ENCODE results near the gene FGD4.

FGD4 gene

DNA sequence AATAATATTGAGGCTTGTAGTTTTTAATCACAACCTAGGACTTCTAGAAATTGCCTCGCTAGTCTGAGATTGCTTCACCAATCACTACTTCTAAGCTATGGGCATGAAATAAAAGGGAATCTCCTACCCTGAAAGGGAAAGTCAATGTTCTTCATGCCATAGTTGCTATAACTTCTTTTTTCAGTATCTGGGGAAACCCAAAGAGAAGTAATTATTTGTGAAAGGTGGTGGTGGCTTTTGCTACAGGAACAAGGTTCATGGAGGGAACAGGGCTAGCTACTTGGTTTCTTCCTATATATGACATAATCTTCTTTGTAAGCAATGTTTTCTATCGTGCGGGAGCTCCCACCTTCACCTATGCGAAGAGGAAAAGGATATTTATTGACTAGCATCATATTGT, 218.2 kb downstream of the FGD4 start:
- DNase-seq = no peak

DNA sequence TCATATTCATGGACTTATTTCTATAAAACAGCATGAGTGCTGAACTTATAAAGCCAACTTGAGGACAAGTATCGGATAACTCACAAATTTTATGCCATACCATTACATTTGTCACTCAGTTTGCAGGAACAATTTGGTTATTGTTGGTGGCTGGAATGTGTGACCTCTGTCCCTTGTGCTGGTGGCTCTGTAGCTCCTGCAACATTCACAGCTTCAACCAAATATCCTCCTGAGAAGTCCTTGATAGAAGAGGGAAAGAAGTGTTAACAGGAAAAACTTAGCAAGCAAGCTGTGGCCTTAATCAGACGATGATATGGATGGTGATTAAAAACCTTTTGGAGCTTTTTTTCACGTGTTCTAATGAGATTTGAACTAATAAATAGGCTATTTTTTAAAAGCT, 218.8 kb downstream of the FGD4 start:
- DNase-seq = no peak

DNA sequence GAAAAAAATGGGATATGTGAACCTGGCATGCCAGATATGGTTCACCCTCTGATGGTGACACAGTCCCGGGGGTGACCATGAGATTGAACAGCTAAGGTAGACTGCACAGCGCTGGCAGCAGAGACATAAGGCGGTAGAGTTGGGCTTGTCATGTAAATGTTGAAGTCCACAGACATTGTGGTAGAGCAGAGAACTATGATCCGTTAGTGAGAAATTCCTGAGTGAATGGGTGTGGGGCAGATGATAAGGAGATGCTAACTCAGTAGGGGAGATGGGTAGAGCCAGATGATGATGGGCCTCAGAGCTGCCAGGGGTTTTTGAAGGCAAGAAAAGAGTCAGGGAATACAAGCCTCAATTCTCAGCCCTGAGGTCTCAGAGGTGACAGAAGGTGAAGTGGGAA, 228.6 kb downstream of the FGD4 start:
- no peak for DNase-seq

DNA sequence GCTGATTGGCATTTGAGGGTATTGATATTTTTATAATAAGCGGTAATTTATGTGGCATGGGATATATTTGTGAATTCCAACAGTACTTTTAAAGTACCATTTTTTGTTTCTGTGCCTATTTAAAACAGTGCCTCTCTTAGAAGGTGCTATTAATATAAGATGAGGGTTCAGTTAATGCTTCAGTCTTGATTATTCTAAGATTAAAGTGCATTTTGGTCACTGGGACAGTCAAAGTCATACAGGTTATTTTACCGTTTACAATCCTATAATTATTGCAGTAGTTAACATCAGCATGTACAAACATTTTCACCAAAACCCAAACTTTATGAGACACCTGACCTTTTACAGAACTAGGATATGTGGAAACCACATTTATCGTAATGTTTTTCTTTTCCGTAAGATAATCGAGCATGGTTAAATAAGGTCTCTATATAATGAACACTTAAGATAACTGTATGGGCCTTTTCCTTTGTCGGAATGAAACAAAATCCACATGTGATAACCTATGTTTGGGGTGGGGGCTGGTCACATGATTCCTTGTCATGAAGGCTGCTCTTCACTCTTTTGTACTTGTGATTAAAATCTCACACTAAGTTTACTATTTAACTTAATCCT, 242.0 kb downstream of the FGD4 start:
- DNase-seq = no peak

DNA sequence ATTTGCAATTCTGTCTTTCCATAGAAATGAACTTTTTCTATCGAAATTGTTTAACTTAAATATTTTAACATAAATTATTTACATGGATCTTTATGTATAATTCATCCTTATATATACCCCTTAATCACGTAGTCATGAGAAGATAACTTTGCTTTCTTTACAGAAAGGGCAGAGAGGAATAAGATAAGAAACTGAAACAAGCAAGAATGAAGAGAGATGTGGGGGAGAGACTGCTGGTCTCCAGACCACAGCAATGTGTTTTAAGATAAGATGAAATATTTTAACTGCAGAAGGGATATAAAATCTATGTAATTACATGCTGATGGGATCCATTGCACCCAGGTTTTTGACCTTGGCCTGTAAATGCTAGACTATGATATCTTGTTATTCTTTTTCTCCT, 245.1 kb downstream of the FGD4 start:
- no peak for DNase-seq

DNA sequence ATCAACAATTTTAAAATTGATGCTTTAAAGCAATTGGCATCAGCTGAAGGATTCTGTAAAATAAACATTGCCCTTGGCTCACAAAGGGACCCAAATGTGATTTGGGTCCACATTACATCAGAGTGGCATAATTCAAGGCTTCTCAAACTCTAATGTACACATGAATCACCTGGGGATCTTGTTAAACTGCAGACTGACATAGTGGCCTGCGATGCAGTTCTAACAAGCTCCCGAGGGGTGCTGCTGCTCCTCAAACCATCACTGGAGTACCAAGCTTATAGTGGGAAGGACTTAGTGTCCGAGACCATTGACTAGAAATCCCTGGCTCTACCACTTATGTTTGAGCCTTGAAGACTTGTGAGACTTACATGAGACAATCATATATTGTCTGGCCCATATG, 247.9 kb downstream of the FGD4 start:
- DNase-seq = no peak

DNA sequence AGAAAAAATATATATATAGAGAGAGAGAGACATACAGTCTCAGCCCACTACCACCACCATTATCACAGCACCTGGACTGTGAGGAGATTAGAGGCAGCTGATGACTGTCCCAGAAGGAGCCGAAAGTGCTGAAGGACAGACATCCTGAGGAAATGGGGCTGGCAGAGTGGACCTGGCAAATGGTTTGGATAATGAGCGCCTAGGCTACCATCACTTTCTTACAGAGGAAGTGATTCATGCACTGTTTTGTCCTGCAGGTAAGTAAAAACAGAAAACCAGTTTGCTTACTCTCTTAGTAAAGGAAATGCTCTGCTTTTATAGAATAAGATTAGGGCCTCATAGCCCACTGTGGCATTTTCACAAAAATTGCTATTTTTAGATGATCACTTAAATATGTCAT, 251.2 kb downstream of the FGD4 start:
- no peak for DNase-seq

DNA sequence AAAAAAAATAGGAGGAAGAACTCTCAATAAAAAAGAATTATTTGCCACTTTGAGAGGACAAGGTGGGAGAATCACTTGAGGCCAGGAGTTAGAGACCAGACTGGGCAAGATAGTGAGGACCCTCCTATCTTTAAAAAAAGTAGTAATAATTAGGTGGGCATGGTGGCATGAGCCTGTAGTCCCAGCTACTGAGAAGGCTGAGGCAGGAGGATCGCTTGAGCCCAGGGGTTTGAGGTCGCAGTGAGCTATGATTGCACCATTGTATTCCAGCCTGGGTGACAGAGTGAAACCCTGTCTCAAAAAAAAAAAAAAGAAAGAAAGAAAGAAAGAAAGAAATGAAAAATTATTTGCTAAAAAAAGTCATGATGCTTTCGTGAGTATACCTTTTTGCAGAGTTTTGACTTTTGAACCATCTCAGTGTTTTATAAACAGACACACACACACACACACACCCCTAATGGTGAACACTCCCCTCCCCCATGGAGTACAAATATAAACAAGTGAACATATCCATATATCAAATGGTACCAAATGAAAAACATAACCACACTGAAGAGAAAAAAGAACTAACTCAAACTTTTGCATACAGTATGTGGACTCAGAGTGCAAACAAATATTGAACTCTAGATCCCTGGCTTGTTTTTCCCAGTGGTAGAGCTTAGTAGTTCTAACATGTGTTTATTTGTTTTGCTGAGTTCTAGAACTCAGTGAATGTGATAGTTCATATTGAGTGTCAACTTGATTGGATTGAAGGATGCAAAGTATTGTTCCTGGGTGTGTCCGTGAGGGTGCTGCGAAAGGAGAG, 252.0 kb downstream of the FGD4 start:
- DNase-seq = no peak

DNA sequence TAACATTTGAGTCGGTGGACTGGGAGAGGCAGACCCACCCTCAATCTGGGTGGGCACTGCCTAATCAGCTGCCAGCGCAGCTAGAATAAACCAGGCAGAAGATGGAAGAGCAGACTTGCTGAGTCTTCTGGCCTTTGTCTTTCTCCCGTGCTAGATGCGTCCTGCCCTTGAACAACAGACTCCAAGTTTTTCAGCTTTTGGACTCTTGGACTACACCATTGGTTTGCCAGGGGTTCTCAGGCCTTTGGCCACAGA, 252.5 kb downstream of the FGD4 start:
- no peak for DNase-seq

DNA sequence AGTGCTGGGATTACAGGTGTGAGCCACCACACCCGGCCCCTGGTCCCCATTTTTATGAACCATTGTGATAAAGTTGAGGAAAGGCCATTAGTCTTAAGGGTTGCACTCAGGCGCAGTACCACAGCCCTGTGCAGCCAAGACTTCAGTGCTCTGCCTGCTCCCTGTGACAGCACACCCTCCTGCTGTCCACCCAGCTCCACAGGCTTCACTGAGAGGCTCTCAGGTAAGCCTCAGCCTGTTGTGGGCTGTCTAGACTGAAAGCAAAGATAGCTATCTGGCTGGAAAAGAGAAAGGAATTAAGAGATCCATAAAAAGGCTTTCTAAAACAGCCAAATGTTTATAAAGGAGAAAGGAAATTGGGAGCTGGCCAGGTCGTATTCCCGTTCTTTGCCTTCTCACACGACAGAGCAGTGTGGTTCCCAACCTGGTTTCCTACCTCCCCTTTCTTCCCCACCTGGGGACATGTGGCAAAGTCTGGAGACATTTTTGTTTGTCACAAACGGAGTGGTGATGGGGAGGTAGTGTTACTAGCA, 260.6 kb downstream of the FGD4 start:
- peak; percentile 3 for DNase-seq

DNA sequence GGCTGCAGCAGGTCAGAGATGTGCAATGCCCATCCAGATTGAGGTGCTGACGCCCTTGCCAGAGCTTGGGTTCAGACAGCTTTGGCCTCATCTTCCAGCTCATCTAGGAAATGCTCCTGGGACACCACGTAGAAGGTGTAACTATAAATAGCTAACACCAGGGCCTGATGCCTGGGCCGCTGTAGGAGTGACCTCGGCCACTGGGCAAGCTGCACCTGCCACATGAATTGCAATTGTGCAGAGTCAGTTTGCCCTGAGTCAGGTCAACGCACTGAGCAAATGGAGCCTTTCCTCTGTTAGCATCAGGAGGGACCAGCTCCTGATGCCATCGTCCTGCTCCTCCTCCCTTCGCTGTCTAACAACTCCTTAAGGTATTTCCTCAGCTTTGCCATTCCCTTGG, 262.3 kb downstream of the FGD4 start:
- no peak for DNase-seq

DNA sequence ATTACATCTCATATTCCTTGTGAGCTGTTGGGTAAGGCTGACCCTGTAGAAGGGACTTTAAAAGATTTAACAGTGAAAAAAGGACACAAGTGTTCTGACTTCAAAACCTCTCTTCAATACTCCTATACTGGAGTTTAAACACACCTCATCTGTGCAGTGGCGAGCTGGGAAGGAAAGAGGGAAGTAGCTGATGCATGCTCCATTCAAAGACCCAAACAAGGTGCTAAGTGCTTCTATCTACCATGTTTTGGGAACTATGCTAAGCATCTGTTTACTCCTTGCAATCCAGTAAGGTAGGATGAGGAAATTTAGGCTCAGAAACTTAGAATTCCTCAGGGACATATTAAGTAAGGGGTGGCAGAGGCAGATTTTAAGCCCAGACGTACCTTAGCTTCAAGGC, 263.3 kb downstream of the FGD4 start:
- DNase-seq = no peak

DNA sequence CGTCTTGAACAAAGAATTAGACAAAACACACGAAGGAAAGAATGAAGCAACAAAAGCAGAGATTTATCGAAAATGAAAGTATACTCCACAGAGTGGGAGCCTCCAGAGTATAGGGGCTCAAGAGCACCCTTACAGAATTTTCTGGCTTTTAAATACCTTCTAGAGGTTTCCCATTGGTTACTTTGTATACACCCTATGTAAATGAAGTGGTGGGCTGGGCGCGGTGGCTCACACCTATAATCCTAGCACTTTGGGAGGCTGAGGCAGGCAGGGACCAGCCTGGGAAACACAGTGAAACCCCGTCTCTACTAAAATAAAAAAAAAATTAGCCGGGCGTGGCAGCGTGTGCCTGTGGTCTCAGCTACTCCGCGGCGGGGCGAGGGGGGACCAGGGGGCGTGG, 266.7 kb downstream of the FGD4 start:
- DNase-seq = no peak

DNA sequence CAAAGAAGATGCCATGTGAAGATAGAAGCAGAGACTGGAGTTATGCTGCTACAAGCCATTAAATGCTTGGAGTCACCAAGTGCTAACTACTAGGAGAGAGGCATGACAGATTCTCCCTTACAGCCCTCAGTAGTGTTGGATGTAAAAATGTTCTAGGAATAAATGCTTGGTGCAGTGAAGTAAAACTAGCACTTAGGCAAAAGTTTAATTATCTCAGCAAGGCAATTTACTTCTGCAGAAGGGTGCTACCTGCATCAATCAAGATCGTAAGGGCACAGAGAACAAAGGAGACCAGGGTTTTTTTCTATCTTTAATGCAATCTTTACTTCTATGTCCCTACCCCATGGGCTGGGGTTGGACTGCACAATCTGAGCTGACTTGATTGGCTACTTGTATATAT, 270.2 kb downstream of the FGD4 start:
- DNase-seq = no peak

DNA sequence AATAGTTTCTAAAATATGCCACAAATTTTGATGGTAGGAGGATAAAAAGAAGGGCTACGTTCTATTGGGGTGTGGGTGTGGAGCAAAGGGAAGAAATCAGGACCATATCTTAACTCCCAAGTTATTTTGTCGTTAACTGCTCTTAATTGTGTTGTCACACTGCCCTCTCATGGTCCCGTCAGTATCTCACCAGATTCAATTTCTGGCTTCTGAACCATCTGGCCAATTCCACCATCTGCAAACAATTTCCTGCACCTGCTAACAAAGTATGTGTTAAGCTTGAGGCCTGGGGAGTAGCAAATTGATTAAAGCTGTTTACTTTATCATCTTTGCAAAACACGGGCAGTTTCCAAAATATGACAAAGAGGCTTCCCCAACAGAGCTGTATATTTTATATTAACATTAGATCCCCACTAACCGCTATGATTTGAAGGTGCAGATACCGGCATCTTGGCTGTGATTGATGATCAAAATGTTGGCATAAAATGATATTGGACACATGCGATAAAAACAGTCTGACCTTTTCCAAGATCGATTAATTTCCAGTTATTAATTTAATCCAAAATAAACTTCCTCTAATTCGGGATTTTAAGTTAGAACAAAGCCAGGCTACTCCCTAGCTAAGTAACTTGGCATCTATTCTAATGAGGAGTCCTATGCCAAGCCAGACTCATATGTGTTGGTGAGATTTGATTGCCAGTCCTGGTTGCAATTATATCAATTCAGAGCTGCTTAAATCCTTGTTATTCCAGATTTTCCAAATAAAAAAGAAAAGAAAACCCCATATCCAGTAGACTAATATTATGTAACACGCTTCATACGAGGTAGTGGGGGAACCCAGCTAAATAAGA, 272.8 kb downstream of the FGD4 start:
- peak; percentile 31 for DNase-seq

DNA sequence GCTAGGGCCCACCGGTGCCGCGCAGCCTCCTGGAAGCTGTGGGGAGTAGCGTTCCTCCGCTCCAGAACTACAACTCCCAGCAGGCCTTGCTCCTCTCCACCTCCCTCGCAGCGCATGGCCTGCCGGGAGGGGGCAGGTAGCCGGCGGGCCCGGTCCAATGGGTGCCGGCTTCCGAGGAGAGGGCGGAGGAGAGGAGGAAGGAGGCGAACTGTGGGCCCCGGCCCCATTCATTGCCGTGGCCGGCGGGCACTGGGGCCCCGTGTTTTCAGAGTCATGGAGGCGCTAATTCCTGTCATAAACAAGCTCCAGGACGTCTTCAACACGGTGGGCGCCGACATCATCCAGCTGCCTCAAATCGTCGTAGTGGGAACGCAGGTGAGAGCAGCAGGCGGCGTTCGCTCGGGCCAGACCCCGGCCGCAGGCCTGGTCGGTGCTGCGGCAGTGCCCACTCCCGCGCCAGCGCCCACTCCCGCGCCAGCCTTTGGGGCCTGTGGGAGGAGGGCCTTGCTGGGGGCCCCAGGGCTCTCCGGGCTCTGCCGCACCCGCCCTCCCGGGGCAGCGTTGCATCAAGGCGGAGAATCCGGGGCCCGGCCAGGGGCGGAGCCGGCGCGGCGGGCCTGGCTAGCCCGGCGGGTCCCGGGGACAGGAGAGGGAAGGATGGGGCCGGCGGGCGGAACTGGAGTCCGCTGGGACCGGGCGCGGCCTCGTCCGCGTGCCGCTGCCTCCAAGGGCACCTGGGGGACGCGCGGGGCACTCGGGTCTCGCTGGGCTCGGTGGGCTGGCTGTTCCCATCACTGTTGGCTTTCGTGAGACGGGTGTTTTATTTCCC, 279.9 kb downstream of the FGD4 start, which contains the start of gene DNM1L:
TSS of gene DNM1L (plus strand) at position 211 of the 829 bp plus-strand sequence. CDS start at position 274, 63 bp downstream.
- DNase-seq = peak; percentile 93

DNA sequence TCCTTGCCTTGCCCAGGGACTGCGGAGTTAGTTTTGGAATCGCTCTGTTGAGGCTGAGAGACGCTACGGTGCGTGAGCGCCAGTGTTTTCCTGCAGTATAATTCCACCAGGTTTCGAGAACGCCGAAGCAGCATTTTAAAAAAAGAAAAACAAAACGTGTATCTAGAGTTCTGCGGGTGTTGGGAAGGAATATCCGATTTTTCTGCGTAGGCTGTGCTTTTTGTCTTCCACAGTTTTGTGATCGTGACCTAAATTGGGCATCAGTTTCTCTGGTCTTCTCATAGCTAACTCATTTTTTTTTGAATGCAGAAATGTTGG, 280.5 kb downstream of the FGD4 start:
- DNase-seq = peak; percentile 12

DNA sequence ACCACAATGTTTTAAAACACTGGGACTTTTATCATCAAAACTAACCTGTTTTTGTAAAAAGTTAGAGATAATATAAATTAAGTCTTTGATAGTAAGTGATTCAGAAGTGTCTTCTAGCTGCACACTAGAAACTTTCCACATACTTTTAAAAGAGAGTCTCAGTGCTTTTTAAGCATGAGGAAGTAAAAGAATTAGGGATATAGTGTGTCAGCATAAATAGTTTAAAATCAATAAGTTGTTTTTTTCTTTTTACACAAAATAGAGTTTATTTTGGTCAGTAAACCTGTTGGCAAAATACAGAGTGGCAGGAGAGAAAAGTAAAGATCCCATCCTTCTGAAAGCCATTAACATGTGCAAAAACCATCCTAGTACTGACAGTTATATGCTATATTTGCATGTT, 281.4 kb downstream of the FGD4 start:
- DNase-seq = no peak

DNA sequence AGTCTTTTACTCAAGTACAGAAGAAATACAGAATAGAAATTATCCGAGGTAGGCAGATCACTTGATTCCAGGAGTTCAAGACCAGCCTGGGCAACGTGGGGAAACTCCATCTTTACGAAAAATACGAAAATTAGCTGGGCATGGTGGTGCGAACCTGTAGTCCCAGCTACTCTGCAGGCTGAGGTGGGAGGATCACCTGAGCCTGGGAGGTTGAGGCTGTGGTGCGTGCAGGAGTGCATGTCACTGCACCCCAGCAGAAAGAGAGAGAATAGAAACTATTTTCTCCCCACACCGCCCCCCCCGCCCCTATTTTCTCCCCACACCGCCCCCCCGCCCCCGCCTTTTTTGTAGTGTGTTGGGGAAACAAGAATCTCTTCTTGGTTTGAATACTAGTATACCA, 281.9 kb downstream of the FGD4 start:
- DNase-seq = no peak

DNA sequence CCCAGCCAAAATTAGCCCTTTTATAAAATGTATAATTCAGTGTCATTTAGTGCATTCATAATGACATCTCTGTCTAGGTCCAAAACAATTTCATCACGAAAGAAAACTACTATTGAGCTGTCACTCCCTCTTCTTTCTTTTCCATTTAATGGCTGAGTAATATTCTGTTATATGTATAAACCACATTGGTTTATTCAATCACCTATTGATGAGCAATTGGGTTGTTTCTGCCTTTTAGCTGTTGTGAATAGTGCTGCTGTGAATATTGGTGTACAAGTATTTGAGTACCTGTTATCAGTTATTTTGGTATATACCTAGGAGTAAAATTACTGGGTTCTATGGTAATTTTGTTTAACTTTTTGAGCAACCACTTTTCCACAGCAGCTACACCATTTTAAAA, 287.0 kb downstream of the FGD4 start:
- no peak for DNase-seq

DNA sequence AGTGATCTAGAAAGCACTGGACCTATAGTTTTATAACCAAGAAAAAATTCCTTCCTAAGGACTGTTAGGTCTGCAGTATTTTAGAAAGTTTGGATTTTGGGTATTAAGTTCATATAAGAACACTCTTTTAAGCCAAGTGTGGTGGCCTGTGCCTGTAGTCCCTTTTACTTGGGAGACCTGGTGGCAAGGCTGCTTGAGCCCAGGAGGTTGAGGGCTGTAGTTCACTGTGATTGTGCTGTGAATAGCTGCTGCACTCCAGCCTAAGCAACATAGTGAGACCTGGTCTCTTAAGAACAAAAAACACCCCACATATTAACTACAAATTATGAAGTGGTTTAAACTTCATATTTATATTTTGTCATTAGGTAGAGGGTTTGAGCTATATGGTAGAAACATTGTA, 289.4 kb downstream of the FGD4 start:
- no peak for DNase-seq

DNA sequence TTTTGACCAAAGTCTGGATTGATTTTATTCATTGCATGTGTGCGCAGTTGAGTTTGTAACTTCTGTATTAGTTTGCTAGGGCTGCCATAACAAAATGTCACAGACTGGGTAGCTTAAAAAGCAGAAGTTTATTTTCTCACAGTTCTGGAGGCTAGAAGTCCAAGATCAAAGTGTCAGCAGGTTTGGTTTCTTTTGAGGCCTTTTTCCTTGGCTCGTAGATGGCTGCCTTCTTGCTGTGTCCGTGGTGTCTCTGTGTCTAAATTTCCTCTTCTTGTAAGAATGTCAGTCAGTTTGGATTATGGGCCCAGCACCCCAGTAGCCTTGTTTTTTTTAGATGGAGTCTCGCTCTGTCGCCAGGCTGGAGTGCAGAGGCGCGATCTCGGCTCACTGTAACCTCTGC, 291.6 kb downstream of the FGD4 start:
- DNase-seq = no peak

DNA sequence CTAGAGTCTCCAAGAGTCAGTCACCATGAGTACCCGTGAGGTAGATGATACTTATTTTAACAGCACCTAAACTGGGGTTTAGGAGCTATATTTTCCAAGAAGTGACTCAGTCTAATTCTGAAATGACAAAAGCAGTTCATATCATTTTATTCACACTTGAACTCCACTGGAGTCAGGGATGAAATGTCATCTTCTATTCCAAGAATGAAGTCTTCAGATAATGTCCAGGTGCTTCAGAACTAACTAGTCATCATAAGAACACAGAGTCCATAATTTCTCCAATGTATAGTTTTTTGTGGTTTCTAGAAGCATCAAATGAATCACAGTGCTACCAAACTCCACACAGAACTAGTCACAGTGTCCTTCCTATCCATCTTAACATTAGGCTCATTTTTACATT, 293.0 kb downstream of the FGD4 start:
- no peak for DNase-seq

Measured in NCI-H2029 treated with DMSO at 0.1 percent for 48 hours (cell line).